Upper lobe of right lung (tissue), 1 donor: ENCODE results near the gene TEFM. TPM values are rescaled to one million over a fixed set of nuclear protein-coding genes. Genes with fewer than 3 reads are reported as not detected.
A peak's percentile ranks its signal among the peaks of the same experiment; 100 is the strongest.
"Not testable (repeated sequence)": the region's sequence is repeated elsewhere in the genome, so short reads cannot be mapped to it uniquely, and the experiment has no call there.

ENCODE experiments used
- ATAC-seq: fragments of 200-7000 bp; cut with Tn5 transposase; one replicate; pipeline ENCODE4 v1.9.1; 2020; ENCODE audit warnings: mild to moderate bottlenecking, moderate library complexity
- DNase-seq: peaks from one replicate; pipeline ENCODE4 v3.0.0-alpha.2; 2020
- H3K27ac ChIP-seq: fragments of 200-600 bp; one replicate; pipeline ENCODE4 v1.8.0; 2022
- H3K27me3 ChIP-seq: fragments of 200-600 bp; one replicate; pipeline ENCODE4 v1.8.0; 2022; ENCODE audit warnings: mild to moderate bottlenecking
- H3K36me3 ChIP-seq: fragments of 200-600 bp; one replicate; pipeline ENCODE4 v1.8.0; 2022
- H3K4me1 ChIP-seq: fragments of 200-600 bp; one replicate; pipeline ENCODE4 v1.8.0; 2022
- H3K4me3 ChIP-seq: fragments of 200-600 bp; one replicate; pipeline ENCODE4 v1.8.0; 2022; ENCODE audit warnings: mild to moderate bottlenecking
- H3K9me3 ChIP-seq: fragments of 200-600 bp; one replicate; pipeline ENCODE4 v1.8.0; 2022
- CTCF ChIP-seq: fragments of 200-600 bp; IDR thresholded peaks from one replicate; pipeline ENCODE4 v1.8.0; 2022; ENCODE audit warnings: antibody characterized with exemption
- intact Hi-C: fragments of 100-400 bp; cut with DNase I; formaldehyde crosslinking; loops from one replicate; pipeline ENCODE4 v1.11.0; 2022
- total RNA-seq: library from RNA; stranded (reverse); fragmentation: NEBNext Ultra II Directional; extraction: Animal tissue kit (Norgen Biotek cat#: 25700); gene quantifications from one replicate; pipeline ENCODE4 v1.2.1, GENCODE V29; 2021
- donor health status: DM: no; HTN: yes; CAD: no; lungs with severe emphysema.

The TEFM gene
- total RNA-seq, 1 donor from 2014 or later, result 14.7 TPM

GRCh38 chr17:30950189-30950588 is 44.2 kb upstream of the TEFM start:
- no peaks in the 10 kb centered on the region for H3K36me3 ChIP-seq
- intact Hi-C loops, result no loop called here
- H3K27me3 ChIP-seq, result no peaks in the 10 kb centered on the region
- peaks cover 24% of the 10 kb centered on the region for H3K4me1 ChIP-seq
- ATAC-seq, result no peak
- no peak for TF ChIP-seq CTCF
- H3K27ac ChIP-seq, result peak overlapping the region; percentile 19
- H3K4me3 ChIP-seq, result no peak overlapping the region
- DNase-seq, result no peak
- no peaks in the 10 kb centered on the region for H3K9me3 ChIP-seq

GRCh38 chr17:30947796-30948195 is 41.8 kb upstream of the TEFM start:
- H3K27me3 ChIP-seq, result no peaks in the 10 kb centered on the region
- no peaks in the 10 kb centered on the region for H3K9me3 ChIP-seq
- no peak for ATAC-seq
- H3K4me3 ChIP-seq, result no peak overlapping the region
- peaks cover 13% of the 10 kb centered on the region for H3K4me1 ChIP-seq
- intact Hi-C loops, result no loop called here
- TF ChIP-seq CTCF, result no peak
- H3K27ac ChIP-seq, result no peak overlapping the region
- DNase-seq, result no peak
- no peaks in the 10 kb centered on the region for H3K36me3 ChIP-seq

DNA sequence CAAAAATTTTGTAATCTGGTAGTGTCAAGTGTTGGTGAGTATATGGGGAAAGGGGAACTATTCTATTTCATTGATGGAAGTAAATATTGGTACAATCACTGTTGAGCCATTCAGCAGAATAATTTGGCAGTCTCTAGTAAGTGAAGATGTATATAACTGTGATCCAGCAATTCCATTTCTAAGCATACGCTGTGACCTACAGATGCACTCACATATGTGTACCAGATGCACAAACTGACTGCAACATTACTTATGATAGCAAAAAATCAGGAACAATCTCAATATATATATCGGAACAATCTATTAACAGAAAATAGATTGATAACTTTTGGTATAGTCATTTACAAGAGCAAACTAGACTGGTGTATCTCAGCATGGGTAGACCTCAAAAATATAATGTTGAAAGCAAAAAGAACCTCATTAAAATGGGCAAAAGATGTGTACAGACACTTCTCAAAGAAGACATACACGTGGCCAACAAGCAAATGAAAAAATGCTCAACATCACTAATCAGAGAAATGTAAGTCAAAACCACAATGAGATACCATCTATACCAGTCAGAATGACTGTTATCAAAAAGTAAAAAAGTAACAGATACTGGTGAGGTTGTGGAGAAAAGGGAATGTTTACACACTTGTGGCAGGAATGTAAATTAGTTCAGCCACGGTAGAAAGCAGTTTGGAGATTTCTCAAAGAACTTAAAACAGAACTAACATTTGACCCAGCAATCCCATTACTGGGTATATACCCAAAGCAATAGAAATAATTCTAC is 36.5 kb upstream of the TEFM start:
- TF ChIP-seq CTCF, result no peak
- DNase-seq, result no peak
- Histone ChIP-seq H3K9me3 (no peaks in the 10 kb centered on the region), H3K4me1 (no peaks in the 10 kb centered on the region), H3K36me3 (no peaks in the 10 kb centered on the region), H3K27ac (no peak overlapping the region), H3K27me3 (no peaks in the 10 kb centered on the region), H3K4me3 (no peak overlapping the region)
- ATAC-seq, result no peak
- intact Hi-C loops, result no loop called here

- Histone ChIP-seq H3K4me3 (no peak overlapping the region), H3K4me1 (no peaks in the 10 kb centered on the region), H3K36me3 (no peaks in the 10 kb centered on the region), H3K9me3 (no peaks in the 10 kb centered on the region), H3K27ac (peak overlapping the region; percentile 14), H3K27me3 (no peaks in the 10 kb centered on the region)
- ATAC-seq (no peak), DNase-seq (no peak)
- intact Hi-C loops, result no loop called here
- TF ChIP-seq CTCF, result no peak
Observed at GRCh38 chr17:30939051-30939689, 33.1 kb upstream of the TEFM start.

- Histone ChIP-seq H3K27me3 (no peaks in the 10 kb centered on the region), H3K36me3 (no peaks in the 10 kb centered on the region), H3K4me1 (no peaks in the 10 kb centered on the region), H3K27ac (no peak overlapping the region), H3K4me3 (no peak overlapping the region), H3K9me3 (no peaks in the 10 kb centered on the region)
- intact Hi-C loops, result no loop called here
- DNase-seq (no peak), ATAC-seq (peak; percentile 84)
- TF ChIP-seq CTCF, result no peak
Observed at GRCh38 chr17:30933966-30934365, 27.9 kb upstream of the TEFM start.

GRCh38 chr17:30931582-30931981 is 25.5 kb upstream of the TEFM start:
- H3K36me3 ChIP-seq, H3K4me3 ChIP-seq, DNase-seq, H3K27ac ChIP-seq, ATAC-seq, H3K9me3 ChIP-seq, H3K27me3 ChIP-seq, intact Hi-C loops, H3K4me1 ChIP-seq: not testable (repeated sequence)
